MM.1S (cell line): ENCODE results near the gene NEK8.

Experiments used
- DNase-seq: peaks from one replicate; pipeline ENCODE4 v3.0.0-alpha.2; 2015
- H2AFZ ChIP-seq: fragments of 300-600 bp; sonication (generic); 2 replicates; pipeline ENCODE4 v1.6.0; 2016; ENCODE audit warnings: antibody characterized with exemption, low read length
- H3F3A ChIP-seq: fragments of 300-600 bp; sonication (generic); 2 replicates; pipeline ENCODE4 v1.6.1; 2016; ENCODE audit warnings: mild to moderate bottlenecking, antibody characterized with exemption, low read length, moderate library complexity, mixed read lengths; ENCODE audit not compliant: insufficient read depth
- H3K27ac ChIP-seq: fragments of 300-600 bp; sonication (generic); 2 replicates; pipeline ENCODE4 v1.5.1; 2016; ENCODE audit warnings: mild to moderate bottlenecking, low read length
- H3K27me3 ChIP-seq: fragments of 300-600 bp; sonication (generic); replicated peaks from 2 replicates; pipeline ENCODE4 v1.6.0; 2016; ENCODE audit warnings: low read length; ENCODE audit not compliant: insufficient read depth
- H3K36me3 ChIP-seq: fragments of 300-600 bp; sonication (generic); replicated peaks from 2 replicates; pipeline ENCODE4 v1.6.1; 2016; ENCODE audit warnings: mild to moderate bottlenecking, low read length, mixed read lengths; ENCODE audit not compliant: insufficient read depth
- H3K4me1 ChIP-seq: fragments of 300-600 bp; sonication (generic); 2 replicates; pipeline ENCODE4 v1.6.1; 2016; ENCODE audit warnings: low read length, mixed read lengths
- H3K4me2 ChIP-seq: fragments of 300-600 bp; sonication (generic); 2 replicates; pipeline ENCODE4 v1.6.0; 2016; ENCODE audit warnings: low read depth, low read length
- H3K4me3 ChIP-seq: fragments of 300-600 bp; sonication (generic); 2 replicates; pipeline ENCODE4 v1.5.1; 2016; ENCODE audit warnings: low read length, mixed read lengths
- H3K79me2 ChIP-seq: fragments of 300-600 bp; sonication (generic); 2 replicates; pipeline ENCODE4 v1.6.1; 2016; ENCODE audit warnings: mixed run types, low read length, mixed read lengths
- H3K9ac ChIP-seq: fragments of 300-600 bp; sonication (generic); 2 replicates; pipeline ENCODE4 v1.6.1; 2016; ENCODE audit warnings: low read length, mixed read lengths
- H3K9me2 ChIP-seq: fragments of 300-600 bp; sonication (generic); replicated peaks from 2 replicates; pipeline ENCODE4 v1.6.1; 2016; ENCODE audit warnings: mild to moderate bottlenecking, low read length, mixed read lengths; ENCODE audit not compliant: insufficient read depth
- H3K9me3 ChIP-seq: fragments of 300-600 bp; sonication (generic); replicated peaks from 2 replicates; pipeline ENCODE4 v1.6.1; 2016; ENCODE audit warnings: mild to moderate bottlenecking, low read length, mixed read lengths; ENCODE audit not compliant: insufficient read depth
- H4K20me1 ChIP-seq: fragments of 300-600 bp; sonication (generic); 2 replicates; pipeline ENCODE4 v1.6.1; 2016; ENCODE audit warnings: mild to moderate bottlenecking, low read length, moderate library complexity, mixed read lengths; ENCODE audit not compliant: insufficient read depth
- EZH2 ChIP-seq: fragments of 300-600 bp; sonication (generic); optimal IDR thresholded peaks from 2 replicates; pipeline ENCODE3; 2017; ENCODE audit warnings: low read depth, mild to moderate bottlenecking, antibody characterized with exemption, low read length, mixed read lengths
- EZH2phosphoT487 ChIP-seq: fragments of 300-600 bp; sonication (generic); IDR thresholded peaks from 2 replicates; pipeline ENCODE4 v1.6.1; 2018; ENCODE audit warnings: antibody characterized with exemption, low read length
- TF ChIP-seq, protein P1 (sequence below): fragments of 300-600 bp; sonication (generic); IDR thresholded peaks from 2 replicates; pipeline ENCODE4 v1.5.1; 2016; ENCODE audit warnings: antibody characterized with exemption, low read length, mixed read lengths

The NEK8 gene

DNA sequence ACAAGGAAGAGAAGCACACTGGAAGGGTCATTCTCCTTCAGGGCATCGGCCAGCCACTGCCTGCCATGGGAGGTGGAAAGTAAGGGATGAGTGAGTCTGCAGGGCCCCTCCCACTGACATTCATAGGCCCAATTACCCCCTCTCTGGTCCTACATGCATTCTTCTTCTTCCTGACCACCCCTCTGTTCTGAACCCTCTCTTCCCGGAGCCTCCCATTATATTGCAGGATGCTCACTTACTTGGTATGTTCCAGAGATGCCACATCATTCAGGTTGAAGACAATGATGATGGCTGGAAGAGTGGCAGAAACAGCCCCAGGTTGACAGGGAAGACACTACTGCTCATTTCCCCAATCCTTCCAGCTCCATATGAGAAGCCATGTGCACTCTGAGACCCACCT lies 13.4 kb upstream of the NEK8 start:
- TF ChIP-seq EZH2phosphoT487 (no peak), EZH2 (no peak)
- TF ChIP-seq, protein P1, sequence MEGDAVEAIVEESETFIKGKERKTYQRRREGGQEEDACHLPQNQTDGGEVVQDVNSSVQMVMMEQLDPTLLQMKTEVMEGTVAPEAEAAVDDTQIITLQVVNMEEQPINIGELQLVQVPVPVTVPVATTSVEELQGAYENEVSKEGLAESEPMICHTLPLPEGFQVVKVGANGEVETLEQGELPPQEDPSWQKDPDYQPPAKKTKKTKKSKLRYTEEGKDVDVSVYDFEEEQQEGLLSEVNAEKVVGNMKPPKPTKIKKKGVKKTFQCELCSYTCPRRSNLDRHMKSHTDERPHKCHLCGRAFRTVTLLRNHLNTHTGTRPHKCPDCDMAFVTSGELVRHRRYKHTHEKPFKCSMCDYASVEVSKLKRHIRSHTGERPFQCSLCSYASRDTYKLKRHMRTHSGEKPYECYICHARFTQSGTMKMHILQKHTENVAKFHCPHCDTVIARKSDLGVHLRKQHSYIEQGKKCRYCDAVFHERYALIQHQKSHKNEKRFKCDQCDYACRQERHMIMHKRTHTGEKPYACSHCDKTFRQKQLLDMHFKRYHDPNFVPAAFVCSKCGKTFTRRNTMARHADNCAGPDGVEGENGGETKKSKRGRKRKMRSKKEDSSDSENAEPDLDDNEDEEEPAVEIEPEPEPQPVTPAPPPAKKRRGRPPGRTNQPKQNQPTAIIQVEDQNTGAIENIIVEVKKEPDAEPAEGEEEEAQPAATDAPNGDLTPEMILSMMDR, result no peak
- H3K4me2 ChIP-seq, result no peak overlapping the region
- no peak overlapping the region for H3K4me3 ChIP-seq
- 0 out of 2 replicates have a peak, but pooled peaks cover 3% of the 10 kb centered on the region for H3K4me1 ChIP-seq
- no peaks in the 10 kb centered on the region for H3K36me3 ChIP-seq
- H3K79me2 ChIP-seq, result peaks cover 5% of the 10 kb centered on the region
- peaks cover 65% of the 10 kb centered on the region for H3K27me3 ChIP-seq
- no peak for DNase-seq
- no peak overlapping the region for H2AFZ ChIP-seq
- no peaks in the 10 kb centered on the region for H4K20me1 ChIP-seq
- peaks cover 7% of the 10 kb centered on the region for H3F3A ChIP-seq
- no peaks in the 10 kb centered on the region for H3K9me2 ChIP-seq
- H3K9ac ChIP-seq, result no peak overlapping the region
- no peaks in the 10 kb centered on the region for H3K9me3 ChIP-seq
- H3K27ac ChIP-seq, result no peak overlapping the region

DNA sequence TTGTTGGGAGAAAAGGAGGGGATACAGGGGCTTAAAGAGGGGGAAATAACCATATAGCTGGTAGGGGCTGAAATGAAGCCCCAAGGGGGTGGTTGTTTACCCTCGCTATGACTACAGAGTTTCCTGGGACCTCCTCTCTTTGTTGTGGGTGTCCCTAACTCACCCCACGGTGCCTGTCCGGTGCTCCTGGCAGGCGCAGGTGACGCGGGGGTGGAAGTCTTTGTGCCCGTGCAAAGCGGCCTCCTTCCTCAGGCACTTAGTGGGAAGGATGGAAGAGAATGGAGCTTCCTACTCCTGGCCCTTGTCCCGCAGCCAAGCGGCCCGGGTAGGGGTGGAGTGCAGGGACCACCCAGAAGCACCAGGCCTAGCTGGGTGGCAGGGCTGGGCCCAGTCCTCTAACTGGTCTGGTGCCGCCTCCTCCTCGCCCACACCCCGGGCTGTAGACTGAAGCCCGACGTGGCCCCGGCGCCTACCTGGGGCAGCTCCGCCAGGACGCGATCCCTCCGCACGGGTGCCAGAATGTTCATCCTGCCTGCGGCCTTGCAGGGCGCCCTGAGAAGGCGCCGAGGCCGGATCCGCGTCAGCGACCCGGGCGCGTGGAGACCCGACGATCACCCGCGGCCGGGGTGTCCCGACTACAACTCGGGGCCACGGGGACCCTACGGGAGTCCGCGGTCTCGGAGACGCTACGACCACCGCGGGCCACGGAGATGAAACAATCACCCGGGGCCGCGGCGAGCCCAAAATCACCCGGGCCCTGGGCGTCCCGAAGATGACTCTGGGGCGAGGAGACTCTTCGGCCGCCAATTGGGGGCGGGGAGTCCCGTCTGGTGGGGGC lies 11.6 kb upstream of the NEK8 start:
- DNase-seq, result no peak
- no peaks in the 10 kb centered on the region for H3K4me1 ChIP-seq
- H3K4me3 ChIP-seq, result no peak overlapping the region
- H3K36me3 ChIP-seq, result peaks cover 9% of the 10 kb centered on the region; the same call in 1 of the 2 replicates
- H2AFZ ChIP-seq, result no peak overlapping the region
- H3K9ac ChIP-seq, result no peak overlapping the region
- no peaks in the 10 kb centered on the region for H3K9me2 ChIP-seq
- no peaks in the 10 kb centered on the region for H3K9me3 ChIP-seq
- peaks cover 23% of the 10 kb centered on the region for H3F3A ChIP-seq
- peaks cover 22% of the 10 kb centered on the region for H3K79me2 ChIP-seq
- peaks cover 63% of the 10 kb centered on the region for H3K27me3 ChIP-seq
- no peak overlapping the region for H3K4me2 ChIP-seq
- H4K20me1 ChIP-seq, result 0 out of 2 replicates have a peak, but pooled peaks cover 6% of the 10 kb centered on the region
- TF ChIP-seq EZH2phosphoT487 (no peak), EZH2 (no peak)
- TF ChIP-seq, protein P1, result no peak
- no peak overlapping the region for H3K27ac ChIP-seq

DNA sequence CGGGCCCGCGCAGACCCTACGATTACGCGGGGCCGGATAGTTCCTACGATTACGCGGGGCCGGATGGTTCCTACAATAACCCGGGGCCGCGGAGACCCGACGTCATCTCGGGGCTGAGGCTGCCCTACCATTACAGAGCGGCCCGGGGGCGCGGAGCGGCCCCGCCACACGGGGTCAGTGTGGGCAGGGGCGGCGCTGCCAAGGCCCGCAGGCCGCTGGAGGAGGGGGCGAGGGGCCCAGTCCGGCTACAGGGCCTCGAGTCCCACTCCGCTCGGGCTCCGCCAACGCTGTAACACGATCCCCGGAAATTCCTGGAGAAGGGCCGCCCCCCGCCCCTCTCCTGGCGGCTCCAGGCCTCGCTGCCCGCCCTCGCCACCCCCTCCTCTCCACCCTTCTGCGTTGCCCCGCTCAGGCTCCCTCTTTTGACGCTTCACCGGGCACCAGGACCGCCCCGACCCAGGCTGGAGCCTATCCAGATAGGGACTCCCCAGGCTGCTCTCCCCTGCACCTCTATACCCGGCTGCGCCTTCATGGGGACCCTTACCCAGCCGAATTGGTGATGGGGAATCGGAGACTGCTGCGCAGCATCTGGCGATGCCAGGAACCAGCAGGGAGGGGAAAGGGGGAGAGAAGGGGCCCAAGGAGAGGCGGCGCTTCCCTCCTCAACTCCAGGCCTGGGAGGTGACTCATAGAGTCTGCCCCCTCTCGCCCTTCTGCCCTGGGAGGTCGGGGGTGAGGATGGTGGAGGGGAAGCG lies 10.8 kb upstream of the NEK8 start, which contains the start of gene RAB34:
RAB34 (minus strand) TSS at position 291 of the 755 bp plus-strand sequence. CDS start 602 bp downstream, outside the sequence.
- no peak within 1 kb of the TSS for H3K9ac ChIP-seq
- H3K9me2 ChIP-seq, result no peaks in the 10 kb centered on the region
- H3K4me1 ChIP-seq, result no peaks in the 10 kb centered on the region; the same call in 1 of the 2 replicates
- H2AFZ ChIP-seq, result no peak within 1 kb of the TSS
- TF ChIP-seq EZH2phosphoT487, result no peak
- TF ChIP-seq EZH2, result no peak
- TF ChIP-seq, protein P1, result no peak
- no peak within 1 kb of the TSS for H3K4me3 ChIP-seq
- peaks cover 55% of the 10 kb centered on the region for H3K27me3 ChIP-seq
- H3K79me2 ChIP-seq, result peaks cover 30% of the 10 kb centered on the region
- peaks cover 11% of the 10 kb centered on the region; the same call in 1 of the 2 replicates for H3K36me3 ChIP-seq
- no peak for DNase-seq
- no peak within 1 kb of the TSS for H3K4me2 ChIP-seq
- no peaks in the 10 kb centered on the region for H3K9me3 ChIP-seq
- no peak within 1 kb of the TSS for H3K27ac ChIP-seq
- H3F3A ChIP-seq, result peaks cover 30% of the 10 kb centered on the region
- H4K20me1 ChIP-seq, result 0 out of 2 replicates have a peak, but pooled peaks cover 10% of the 10 kb centered on the region
